ENCODE measurements around the gene COL7A1. TPM values are rescaled to one million over a fixed set of nuclear protein-coding genes. Genes with fewer than 3 reads are reported as not detected.
A peak's percentile ranks its signal among the peaks of the same experiment; 100 is the strongest.

The COL7A1 gene
- total and polyA plus RNA-seq, 8 donors, result 0.41 to 12.6 (median 1.2) TPM

DNA sequence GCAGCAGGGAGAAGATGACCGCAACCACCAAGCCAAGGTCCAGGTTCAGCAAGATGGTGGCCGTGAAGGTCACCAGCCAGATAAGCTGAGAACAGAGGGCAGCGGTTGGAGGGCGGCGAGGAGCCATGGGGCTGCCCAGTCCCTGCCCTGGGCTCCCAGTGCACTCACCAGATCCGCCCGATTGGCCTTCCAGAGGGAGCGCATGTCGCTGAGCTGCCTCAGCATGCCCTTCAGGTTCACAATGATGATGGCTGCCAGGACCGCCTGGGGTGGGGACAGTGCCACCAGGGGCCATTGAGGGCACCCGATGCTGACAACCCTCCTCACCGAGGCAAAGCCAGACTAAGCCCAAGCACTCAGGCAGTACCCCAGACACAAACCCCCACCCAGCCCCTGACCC lies 34.8 kb upstream of the COL7A1 start:
- intact Hi-C loops (cut with DNase I), result no loop called here
- Histone ChIP-seq H3K27me3 (no peaks in the 10 kb centered on the region), H3K36me3 (peaks cover 0 to 8% (median 0%) of the 10 kb centered on the region in 3 donors), H3K4me3 (no peak overlapping the region), H3K9me3 (no peaks in the 10 kb centered on the region), H3K4me1 (no peaks in the 10 kb centered on the region), H3K27ac (no peak overlapping the region)
- TF ChIP-seq, protein P1, sequence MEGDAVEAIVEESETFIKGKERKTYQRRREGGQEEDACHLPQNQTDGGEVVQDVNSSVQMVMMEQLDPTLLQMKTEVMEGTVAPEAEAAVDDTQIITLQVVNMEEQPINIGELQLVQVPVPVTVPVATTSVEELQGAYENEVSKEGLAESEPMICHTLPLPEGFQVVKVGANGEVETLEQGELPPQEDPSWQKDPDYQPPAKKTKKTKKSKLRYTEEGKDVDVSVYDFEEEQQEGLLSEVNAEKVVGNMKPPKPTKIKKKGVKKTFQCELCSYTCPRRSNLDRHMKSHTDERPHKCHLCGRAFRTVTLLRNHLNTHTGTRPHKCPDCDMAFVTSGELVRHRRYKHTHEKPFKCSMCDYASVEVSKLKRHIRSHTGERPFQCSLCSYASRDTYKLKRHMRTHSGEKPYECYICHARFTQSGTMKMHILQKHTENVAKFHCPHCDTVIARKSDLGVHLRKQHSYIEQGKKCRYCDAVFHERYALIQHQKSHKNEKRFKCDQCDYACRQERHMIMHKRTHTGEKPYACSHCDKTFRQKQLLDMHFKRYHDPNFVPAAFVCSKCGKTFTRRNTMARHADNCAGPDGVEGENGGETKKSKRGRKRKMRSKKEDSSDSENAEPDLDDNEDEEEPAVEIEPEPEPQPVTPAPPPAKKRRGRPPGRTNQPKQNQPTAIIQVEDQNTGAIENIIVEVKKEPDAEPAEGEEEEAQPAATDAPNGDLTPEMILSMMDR (IDR thresholded peaks at IDR 0.05), result no peak
- FAIRE-seq (no peak), DNase-seq (no peak), ATAC-seq (no peak)
- 95 to 96% methylated on average over 12 of the region's 12 CpGs for WGBS, 2 donors

DNA sequence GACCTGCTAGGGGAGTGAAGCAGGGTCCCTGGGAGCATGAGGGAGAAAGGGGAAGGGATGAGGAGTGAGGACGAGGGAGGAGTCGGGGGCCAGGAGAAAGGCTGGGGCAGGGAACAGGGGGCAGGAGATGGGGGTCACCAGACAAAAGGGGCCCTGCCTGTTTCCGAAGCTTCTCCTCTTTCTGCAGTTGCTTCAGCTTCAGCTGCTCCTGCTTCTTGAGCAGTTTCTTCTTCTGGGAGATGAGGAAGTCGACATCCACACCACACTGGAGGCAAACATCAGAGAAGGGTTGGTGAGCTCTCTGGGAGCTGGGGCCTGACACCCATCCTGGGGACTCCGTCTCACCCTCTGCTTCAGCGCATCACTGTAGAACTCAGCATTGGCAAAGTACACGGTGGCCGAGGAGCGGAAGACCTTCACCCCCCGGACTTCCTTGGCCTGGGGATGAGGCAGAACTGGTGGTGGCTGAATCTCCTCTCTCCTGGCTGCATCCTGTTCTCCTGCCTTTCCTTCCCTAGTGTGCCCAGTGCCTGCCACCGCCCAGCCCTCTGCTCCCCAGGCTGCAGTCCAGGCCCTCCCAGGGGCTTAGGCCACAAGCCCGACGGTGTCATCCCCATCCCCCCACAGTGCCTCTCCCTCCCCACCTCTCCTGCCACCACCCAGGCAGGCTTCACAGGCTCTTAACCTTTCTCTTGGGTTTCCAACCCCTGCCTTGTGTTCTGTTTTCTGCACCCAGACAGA lies 33.3 kb upstream of the COL7A1 start:
- Histone ChIP-seq H3K4me1 (no peaks in the 10 kb centered on the region), H3K9me3 (no peaks in the 10 kb centered on the region), H3K36me3 (peaks cover 0 to 8% (median 0%) of the 10 kb centered on the region in 3 donors), H3K4me3 (no peak overlapping the region), H3K27me3 (no peaks in the 10 kb centered on the region), H3K27ac (no peak overlapping the region)
- intact Hi-C loops (cut with DNase I), result no loop called here
- WGBS, 2 donors, result 85 to 87% methylated on average over 13 of the region's 13 CpGs
- no peak for FAIRE-seq
- DNase-seq, result no peak
- TF ChIP-seq, protein P1 (IDR thresholded peaks at IDR 0.05), result no peak
- ATAC-seq, result no peak

DNA sequence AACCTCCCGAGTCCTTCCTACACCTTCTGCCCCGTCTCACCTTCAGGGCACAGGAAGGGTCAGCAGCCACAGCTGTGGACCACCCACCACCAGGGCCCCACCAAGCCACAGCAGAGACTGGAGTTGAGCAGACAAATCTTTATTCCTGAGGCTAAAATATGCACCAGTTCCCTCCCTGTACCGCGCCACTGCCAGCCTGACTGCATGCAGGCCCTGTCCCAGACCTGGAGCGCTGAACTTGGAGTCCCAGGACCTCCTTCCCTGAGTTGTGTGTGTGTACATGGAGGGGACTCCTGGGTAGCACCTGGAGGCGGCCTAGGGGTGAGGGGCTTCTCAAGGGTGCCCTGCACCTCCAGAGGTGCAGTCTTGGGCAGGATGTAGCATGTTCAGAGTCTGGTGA lies 30.5 kb upstream of the COL7A1 start:
- H3K4me3 ChIP-seq, result no peak overlapping the region
- no peaks in the 10 kb centered on the region for H3K9me3 ChIP-seq
- no peak for FAIRE-seq
- H3K27me3 ChIP-seq, result no peaks in the 10 kb centered on the region
- H3K27ac ChIP-seq, result no peak overlapping the region
- peaks cover 0 to 8% (median 0%) of the 10 kb centered on the region in 3 donors for H3K36me3 ChIP-seq
- TF ChIP-seq, protein P1 (IDR thresholded peaks at IDR 0.05), result no peak
- peak in 1 of 6 donors; percentile 22 for DNase-seq
- intact Hi-C loops (cut with DNase I), result no loop called here
- no peak for ATAC-seq
- 94 to 95% methylated on average over 6 of the region's 6 CpGs for WGBS, 2 donors
- H3K4me1 ChIP-seq, result no peaks in the 10 kb centered on the region

DNA sequence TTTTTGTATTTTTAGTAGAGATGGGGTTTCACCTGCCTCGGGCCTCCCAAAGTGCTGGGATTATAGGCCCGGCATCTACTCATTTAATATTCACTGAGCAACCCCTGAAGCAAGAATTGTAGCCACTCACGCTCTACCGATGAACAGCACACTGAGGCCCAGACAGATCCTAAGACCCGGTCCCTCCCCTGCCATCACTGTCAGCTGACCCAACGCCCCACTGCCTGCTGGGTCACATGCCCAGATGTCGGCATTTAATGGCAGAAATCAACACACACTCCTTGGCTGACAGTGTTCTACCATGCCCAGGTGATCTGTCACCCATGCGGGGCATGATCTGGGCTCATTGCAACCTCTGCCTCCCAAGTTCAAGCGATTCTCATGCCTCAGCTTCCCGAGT lies 29.6 kb upstream of the COL7A1 start:
- FAIRE-seq, result no peak
- H3K27me3 ChIP-seq, result no peaks in the 10 kb centered on the region
- ATAC-seq, result no peak
- DNase-seq, result no peak
- no peak overlapping the region for H3K4me3 ChIP-seq
- intact Hi-C loops (cut with DNase I), result no loop called here
- no peaks in the 10 kb centered on the region for H3K4me1 ChIP-seq
- no peaks in the 10 kb centered on the region for H3K9me3 ChIP-seq
- WGBS, 2 donors, result 89 to 95% methylated on average over 10 of the region's 10 CpGs
- TF ChIP-seq, protein P1 (IDR thresholded peaks at IDR 0.05), result no peak
- H3K27ac ChIP-seq, result no peak overlapping the region
- H3K36me3 ChIP-seq, result peaks cover 0 to 8% (median 0%) of the 10 kb centered on the region in 3 donors

DNA sequence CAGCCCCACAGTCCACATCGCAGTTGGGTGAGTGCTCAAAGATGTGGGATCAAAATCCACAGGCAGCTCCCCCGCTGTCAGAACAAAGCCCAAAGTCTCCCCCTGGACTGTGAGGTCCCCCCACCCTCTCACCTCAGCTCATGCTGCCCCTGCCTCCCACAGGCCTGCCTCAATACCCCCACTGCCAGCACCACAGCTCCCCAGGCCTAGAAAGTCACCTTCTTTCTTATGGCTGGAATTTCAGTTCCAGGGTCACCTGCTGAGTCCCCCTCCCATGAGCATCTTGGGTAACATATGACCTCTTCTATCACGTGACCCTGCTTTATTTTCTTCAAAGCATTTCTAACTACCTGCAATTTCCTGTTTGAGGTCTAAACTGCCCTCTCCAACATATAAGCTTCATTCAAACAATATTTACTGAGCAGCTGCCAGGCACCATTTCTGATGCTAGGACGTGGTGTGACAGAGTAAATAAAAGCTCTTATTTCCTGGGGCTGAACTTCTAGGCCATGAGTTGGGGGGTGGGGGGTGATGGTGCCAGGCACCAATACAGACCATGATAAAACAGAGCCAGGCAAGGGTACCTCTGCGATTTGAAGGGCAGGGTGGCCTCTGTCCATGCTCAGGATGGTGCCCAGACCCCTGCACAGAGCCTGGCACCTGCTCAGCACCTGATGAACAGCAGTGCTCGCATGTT lies 28.9 kb upstream of the COL7A1 start:
- Histone ChIP-seq H3K27me3 (no peaks in the 10 kb centered on the region), H3K4me3 (no peak overlapping the region), H3K27ac (no peak overlapping the region), H3K36me3 (peaks cover 0 to 8% (median 0%) of the 10 kb centered on the region in 3 donors), H3K9me3 (no peaks in the 10 kb centered on the region), H3K4me1 (no peaks in the 10 kb centered on the region)
- WGBS, 2 donors, result 72 to 79% methylated on average over 6 of the region's 6 CpGs
- ATAC-seq, result peak in 1 of 4 donors; percentile 25
- FAIRE-seq, result no peak
- TF ChIP-seq, protein P1 (IDR thresholded peaks at IDR 0.05), result no peak
- no peak for DNase-seq
- intact Hi-C loops (cut with DNase I), result no loop called here

Data from pancreas (tissue), 10 donors.